GM18505 (cell line): ENCODE measurements around the gene PEX1.

Experiments
- ATAC-seq: cut with Tn5 transposase; IDR thresholded peaks from one replicate; pipeline ENCODE4 v1.9.1; 2021; ENCODE audit not compliant: unreplicated experiment
- POLR2A ChIP-seq: IDR thresholded peaks from 4 replicates; pipeline ENCODE4 v1.6.1; 2011; ENCODE audit warnings: borderline replicate concordance; ENCODE audit not compliant: insufficient read depth, insufficient read length; ENCODE audit errors: extremely low read depth

The PEX1 gene

GRCh38 chr7:92528958-92529264, 591 bp upstream of the PEX1 start:
- ATAC-seq = peak; percentile 1
- no peak for TF ChIP-seq POLR2A

- no peak for TF ChIP-seq POLR2A
- peak; percentile 26 for ATAC-seq
Observed at GRCh38 chr7:92527300-92528187, 776 bp downstream of the PEX1 start.

GRCh38 chr7:92523110-92523509, 5.2 kb downstream of the PEX1 start:
- no peak for ATAC-seq
- no peak for TF ChIP-seq POLR2A

- TF ChIP-seq POLR2A = no peak
- ATAC-seq = no peak
Observed at GRCh38 chr7:92520024-92520423, 8.3 kb downstream of the PEX1 start.

GRCh38 chr7:92517631-92518030, 10.7 kb downstream of the PEX1 start:
- ATAC-seq = no peak
- TF ChIP-seq POLR2A = no peak

- ATAC-seq = no peak
- TF ChIP-seq POLR2A = no peak
Observed at GRCh38 chr7:92513167-92513902, 15.0 kb downstream of the PEX1 start.

- no peak for ATAC-seq
- no peak for TF ChIP-seq POLR2A
Observed at GRCh38 chr7:92508946-92509345, 19.4 kb downstream of the PEX1 start.

- no peak for ATAC-seq
- TF ChIP-seq POLR2A = no peak
Observed at GRCh38 chr7:92506363-92506762, 22.0 kb downstream of the PEX1 start.

- no peak for ATAC-seq
- TF ChIP-seq POLR2A = no peak
Observed at GRCh38 chr7:92504563-92504962, 23.8 kb downstream of the PEX1 start.

- no peak for ATAC-seq
- TF ChIP-seq POLR2A = no peak
Observed at GRCh38 chr7:92503767-92504166, 24.6 kb downstream of the PEX1 start.

- ATAC-seq = no peak
- no peak for TF ChIP-seq POLR2A
Observed at GRCh38 chr7:92498557-92498956, 29.8 kb downstream of the PEX1 start.

GRCh38 chr7:92496876-92497275, 31.4 kb downstream of the PEX1 start:
- no peak for TF ChIP-seq POLR2A
- no peak for ATAC-seq

- no peak for TF ChIP-seq POLR2A
- ATAC-seq = no peak
Observed at GRCh38 chr7:92489634-92490033, 38.7 kb downstream of the PEX1 start.

GRCh38 chr7:92487804-92488203, 40.5 kb downstream of the PEX1 start:
- TF ChIP-seq POLR2A = no peak
- ATAC-seq = no peak
